Hematopoietic multipotent progenitor cell treated with erythropoietin and hydrocortisone succinate and interleukin-3 and kit ligand, for 8 days (in vitro differentiated cells): Measurements from ENCODE around the gene KDM2B.
"Not testable (repeated sequence)": the region's sequence is repeated elsewhere in the genome, so short reads cannot be mapped to it uniquely, and the experiment has no call there.

ENCODE experiments used
- DNase-seq: peaks from one replicate; pipeline ENCODE4 v3.0.0-alpha.2; 2015

KDM2B gene

DNA sequence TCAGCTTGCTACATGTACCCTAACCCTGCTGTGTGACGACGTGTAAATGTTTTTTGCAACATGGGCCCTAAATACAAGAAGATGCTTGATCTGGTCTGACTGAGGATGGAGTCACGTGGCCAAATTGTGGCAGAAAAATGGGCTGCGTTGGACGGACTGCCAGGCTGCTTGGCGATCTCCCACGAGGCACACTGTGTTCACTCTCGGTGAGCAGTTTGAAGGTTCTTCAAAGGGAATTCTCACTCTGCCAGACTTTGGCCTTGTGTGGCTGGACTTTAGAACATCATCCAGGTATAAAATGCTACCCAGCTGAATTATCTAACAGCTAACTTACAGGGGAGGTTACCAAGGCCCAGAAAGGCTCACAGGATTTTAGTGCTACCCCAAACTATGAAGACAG, 85.1 kb downstream of the KDM2B start:
- DNase-seq: no peak

- peak; percentile 51 for DNase-seq
These were observed 86.6 kb downstream of the KDM2B start for GRCh38 chr12:121494093-121494787.

DNA sequence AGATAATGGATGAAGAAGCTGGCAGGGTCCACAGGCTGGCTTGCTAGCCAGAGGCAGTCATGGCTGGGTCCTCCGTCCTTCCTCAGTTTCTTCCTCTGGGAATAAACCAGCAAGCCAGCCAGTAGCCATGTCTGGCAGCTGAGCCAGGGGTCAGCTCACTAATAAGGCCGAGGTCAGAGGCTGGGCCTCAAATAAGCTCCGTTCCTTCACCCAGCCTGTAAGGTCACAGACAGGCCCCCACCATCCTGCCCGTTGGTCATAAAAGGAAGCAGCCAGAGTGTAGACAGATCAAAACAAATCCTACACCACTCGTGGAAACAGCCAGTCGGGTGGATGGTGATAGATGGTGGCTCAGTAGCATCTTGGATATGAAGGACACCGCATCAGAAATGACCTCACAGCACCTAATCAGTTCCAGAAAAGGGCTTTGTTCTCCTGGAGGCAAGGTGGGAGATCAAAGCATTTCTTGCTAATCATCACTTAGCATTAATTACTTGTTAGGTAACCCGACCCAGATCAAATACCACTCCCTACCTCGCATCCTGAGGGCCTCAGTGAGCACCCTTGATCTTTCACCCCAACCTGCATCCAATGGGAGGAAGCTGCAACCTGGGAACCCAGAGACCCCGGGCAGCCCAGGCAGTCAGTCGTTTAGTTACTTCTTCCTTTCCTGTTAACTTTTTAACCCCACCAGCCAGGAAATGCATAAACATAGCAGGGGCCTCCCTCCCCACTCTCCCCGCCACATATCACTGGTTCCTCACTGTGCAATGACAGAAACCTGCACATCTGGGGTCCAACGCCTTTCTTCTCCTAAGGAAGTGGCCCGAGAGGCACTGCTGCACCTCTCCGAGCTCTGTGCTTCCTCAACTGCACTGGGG, 90.2 kb downstream of the KDM2B start:
- DNase-seq: peak; percentile 42

GRCh38 chr12:121489874-121490273, 90.9 kb downstream of the KDM2B start:
- no peak for DNase-seq

GRCh38 chr12:121484967-121485366, 95.9 kb downstream of the KDM2B start:
- no peak for DNase-seq

- not testable (repeated sequence) for DNase-seq
These were observed 96.3 kb downstream of the KDM2B start for GRCh38 chr12:121484564-121484963.

GRCh38 chr12:121483949-121484348, 96.9 kb downstream of the KDM2B start:
- no peak for DNase-seq

DNA sequence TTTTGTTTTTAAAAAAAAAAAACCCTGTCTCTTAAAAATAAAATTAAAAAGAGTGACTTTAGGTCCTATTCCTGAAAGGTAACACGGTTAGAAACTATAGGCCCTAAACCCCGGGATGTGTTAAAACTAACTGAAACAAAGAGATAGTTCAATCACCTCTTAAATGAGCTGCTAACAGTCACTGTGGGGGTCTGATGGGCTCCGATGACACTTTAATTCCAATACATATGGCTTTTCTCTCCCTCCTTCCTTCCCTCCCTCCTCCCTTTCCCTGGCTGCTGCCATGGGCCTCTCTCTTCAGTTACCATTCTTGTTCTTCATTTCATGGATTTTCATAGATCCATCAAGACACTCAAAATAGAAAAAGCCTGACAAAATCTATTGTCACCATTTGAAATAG, 104.3 kb downstream of the KDM2B start:
- no peak for DNase-seq

GRCh38 chr12:121475279-121475678, 105.5 kb downstream of the KDM2B start:
- DNase-seq: no peak

DNA sequence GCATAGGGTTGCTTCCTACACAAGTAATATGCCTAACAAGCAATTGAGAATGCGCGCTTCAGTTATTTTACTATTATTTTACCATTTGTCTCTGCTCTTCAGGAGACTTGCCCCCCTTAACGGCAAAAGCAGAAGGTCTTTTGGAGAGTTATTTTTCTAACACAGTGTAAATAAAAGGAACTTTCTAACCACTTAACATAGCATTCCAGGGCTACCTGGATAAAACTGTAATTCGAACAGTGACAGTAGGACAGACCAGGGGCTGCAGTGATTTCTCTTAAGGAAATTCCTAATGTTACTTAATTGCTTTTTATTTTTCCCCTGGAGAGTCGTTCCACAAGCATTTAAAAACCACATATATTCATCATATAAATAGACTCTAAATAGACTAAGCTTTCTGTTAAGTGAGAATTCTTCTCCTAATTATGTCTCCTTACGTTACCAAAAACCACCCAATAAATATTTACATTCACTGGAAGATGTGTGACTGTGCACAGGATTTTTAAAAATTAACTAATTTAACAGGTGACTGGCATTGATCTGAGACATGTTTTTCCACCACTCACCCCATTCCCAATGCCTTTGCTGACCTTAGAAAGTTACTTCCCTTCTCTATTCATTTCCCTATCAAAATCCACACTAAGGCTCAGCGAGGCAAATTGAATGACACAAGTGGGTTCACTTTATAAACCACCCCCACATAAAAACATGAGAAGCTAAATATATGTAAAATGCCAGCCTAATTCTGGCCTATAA, 108.5 kb downstream of the KDM2B start:
- DNase-seq: no peak

DNA sequence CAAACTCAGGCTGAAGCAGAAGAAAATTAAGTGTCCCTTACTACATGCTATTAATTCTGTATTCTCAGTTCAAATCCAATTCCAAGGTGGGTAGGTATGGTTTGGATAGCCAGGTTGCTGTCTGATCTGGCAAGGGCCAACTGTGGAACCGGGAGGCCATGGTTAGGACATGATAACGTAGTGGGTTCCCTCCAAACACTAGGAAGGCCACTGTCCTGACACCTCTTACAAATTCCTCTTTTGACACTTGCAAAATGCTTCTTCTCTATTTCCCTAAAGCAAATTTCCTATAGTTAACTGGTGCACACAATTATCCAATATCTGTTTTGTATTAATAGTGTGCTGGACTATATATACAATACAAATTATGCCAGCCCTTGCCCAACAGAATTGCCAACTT, 110.1 kb downstream of the KDM2B start:
- no peak for DNase-seq

DNA sequence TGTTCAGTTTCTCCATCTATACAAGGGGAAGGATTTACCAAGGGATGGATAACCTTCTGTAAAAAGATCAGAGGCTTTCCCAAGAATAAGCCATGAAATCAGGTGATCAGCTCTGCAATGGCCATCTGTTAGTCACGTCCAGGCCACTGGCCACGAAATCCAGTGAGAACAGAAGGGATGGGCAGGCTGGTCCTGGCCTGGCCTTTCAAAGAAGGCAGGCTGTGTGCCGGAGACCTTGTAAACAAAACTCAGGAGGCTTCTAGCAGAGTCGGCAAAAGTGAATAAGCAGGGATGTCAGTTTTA, 112.4 kb downstream of the KDM2B start:
- DNase-seq: no peak

GRCh38 chr12:121467638-121468498, 113.0 kb downstream of the KDM2B start:
- no peak for DNase-seq

DNA sequence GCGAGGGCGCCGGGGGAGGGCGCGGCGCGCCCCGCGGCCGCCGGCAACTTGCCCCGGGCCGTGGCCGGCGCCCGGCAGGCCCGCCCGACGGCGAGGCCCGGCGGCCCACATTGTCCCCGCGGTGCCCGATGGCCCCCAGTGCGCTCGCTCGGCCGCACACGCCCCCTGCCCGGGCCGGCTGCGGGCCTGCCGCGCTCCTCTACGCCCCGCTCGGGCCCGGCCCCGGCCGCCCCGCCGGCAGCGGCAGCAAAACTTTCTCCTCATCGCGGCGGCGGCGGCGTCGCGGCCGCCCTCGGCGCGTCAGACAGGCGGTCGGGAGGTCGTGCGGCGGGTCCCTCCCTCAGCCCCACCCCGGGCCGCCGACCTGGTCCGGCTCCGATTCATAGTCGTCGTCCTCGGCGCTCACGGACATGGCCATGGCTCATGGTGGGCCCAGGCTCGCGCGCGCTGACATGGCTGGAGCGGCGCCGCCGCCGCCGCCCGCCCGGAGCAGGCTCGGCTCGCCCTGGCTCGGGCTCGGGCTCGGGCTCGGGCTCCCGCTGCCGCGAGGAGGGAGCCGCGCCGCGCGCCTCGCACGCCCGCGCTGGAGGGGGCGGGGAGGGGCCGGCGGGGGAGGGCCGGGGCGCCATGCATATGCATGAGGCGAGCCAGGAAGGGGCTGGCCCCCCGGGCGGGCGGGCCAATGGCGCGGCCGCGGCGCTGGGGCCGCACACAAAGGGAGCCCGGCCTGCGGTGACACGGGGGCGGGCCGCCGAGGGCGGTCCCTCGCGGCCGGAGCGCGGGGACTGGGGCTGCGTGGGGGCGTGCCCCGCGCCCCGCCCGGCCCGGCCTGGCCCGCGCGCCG, 113.8 kb downstream of the KDM2B start:
- peak; percentile 91 for DNase-seq

DNA sequence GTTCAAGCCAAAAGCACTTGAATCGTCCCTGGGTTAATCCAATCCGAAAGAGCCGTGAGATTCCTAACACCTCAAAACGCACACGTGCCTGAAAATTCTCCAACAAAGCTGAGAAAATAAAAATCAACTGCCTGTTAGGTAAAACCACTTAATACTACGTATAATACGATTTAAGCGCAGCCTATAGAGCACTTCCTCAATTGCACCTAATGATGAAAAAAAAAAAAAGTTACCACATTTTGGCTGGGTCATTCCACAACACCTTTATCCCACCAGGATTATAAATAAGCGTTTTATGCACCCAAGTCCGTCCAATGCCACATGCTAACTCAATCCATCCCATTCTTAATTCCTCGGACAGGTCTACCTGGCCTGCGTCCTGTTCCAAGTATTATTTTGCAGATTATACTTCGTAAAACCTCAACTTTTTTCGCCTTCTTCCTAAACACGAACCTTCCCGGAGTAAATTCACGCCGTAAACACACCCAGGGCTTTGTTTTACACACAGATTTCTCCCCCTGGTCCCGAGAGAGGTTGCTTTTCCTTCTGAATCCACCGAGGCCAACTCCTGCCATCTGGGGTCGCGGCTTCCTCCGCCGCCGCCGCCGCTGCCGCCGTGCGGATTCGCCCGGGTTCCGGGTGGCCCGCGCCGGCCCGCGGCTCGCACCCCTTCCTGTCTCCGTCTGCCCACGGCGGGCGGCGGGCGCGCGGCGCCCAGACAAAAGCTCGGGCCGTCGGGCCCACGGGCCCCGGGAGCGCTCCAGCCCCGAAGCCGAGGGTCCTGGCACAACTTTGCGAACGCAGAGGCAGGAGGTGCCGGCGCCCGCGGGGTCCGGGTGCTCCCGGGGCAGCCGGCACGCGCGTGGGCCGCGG, 114.7 kb downstream of the KDM2B start:
- DNase-seq: peak; percentile 39

GRCh38 chr12:121464331-121464730, 116.5 kb downstream of the KDM2B start:
- no peak for DNase-seq

- no peak for DNase-seq
These were observed 119.8 kb downstream of the KDM2B start for GRCh38 chr12:121461048-121461447.

- no peak for DNase-seq
These were observed 124.3 kb downstream of the KDM2B start for GRCh38 chr12:121456551-121456950.

GRCh38 chr12:121455766-121456420, 124.9 kb downstream of the KDM2B start:
- DNase-seq: no peak

DNA sequence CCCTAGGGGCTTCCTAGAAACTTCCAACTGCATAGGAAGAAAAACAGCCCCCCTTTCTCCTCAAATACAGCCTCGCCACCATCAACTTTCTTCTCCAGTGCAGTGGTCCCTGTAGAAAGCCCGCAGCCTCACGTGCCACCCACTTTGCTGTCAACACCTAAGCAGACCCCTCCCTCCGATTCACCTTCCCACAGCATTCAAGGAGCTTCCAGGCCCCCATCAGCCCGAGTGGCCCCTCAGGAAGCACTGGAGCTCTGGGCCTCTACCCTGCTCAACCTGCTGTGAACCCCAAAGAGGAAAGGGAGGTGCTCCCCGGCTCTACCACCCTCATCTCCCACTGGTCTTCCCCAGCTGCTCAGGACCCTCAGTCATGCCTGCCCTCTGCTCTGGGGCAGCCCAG, 125.9 kb downstream of the KDM2B start:
- no peak for DNase-seq
